DND-41 (cell line): ENCODE results near the gene LRRC14B.

Experiments used
- CTCF ChIP-seq: IDR thresholded peaks from 2 replicates; pipeline ENCODE4 v1.5.1; 2012; ENCODE audit warnings: borderline replicate concordance, low read length, moderate library complexity, mild to moderate bottlenecking; ENCODE audit not compliant: poor library complexity, severe bottlenecking; ENCODE audit errors: extremely low read depth
- EZH2 ChIP-seq: IDR thresholded peaks from 3 replicates; pipeline ENCODE4 v1.6.1; 2012; ENCODE audit warnings: borderline replicate concordance, low read depth, mild to moderate bottlenecking, moderate library complexity, low read length, inconsistent platforms; ENCODE audit not compliant: severe bottlenecking

GRCh38 chr5:144941-145340, 46.4 kb upstream of the LRRC14B start:
- no peak for TF ChIP-seq CTCF
- TF ChIP-seq EZH2, result no peak
